SK-N-SH treated with all-trans-retinoic acid at 6 μM for 48 hours (cell line): ENCODE results near the gene CDH4.

Experiments
- CSDC2 ChIP-seq: fragments of 250-450 bp; sonication (Bioruptor Pico); IDR thresholded peaks from 2 replicates; pipeline ENCODE4 v1.5.0; 2020; ENCODE audit warnings: mild to moderate bottlenecking, moderate library complexity
- GLIS3 ChIP-seq: fragments of 250-450 bp; sonication (Bioruptor Pico); IDR thresholded peaks from 2 replicates; pipeline ENCODE4 v1.5.0; 2020; ENCODE audit warnings: mild to moderate bottlenecking, moderate library complexity
- ISL1 ChIP-seq: fragments of 250-450 bp; sonication (Bioruptor Pico); IDR thresholded peaks from 2 replicates; pipeline ENCODE4 v2.1.2; 2022; ENCODE audit warnings: mild to moderate bottlenecking, moderate library complexity
- POU6F1 ChIP-seq: fragments of 250-450 bp; sonication (Bioruptor Pico); IDR thresholded peaks from 2 replicates; pipeline ENCODE4 v1.8.0; 2021; ENCODE audit warnings: low read depth, mild to moderate bottlenecking, moderate library complexity, borderline replicate concordance
- TCF4 ChIP-seq: fragments of 250-450 bp; sonication (Bioruptor Pico); IDR thresholded peaks from 2 replicates; pipeline ENCODE4 v1.8.0; 2021; ENCODE audit warnings: mild to moderate bottlenecking, moderate library complexity, borderline replicate concordance
- TOX ChIP-seq: fragments of 250-450 bp; sonication (Bioruptor Pico); IDR thresholded peaks from 2 replicates; pipeline ENCODE4 v1.8.0; 2021; ENCODE audit warnings: mild to moderate bottlenecking, moderate library complexity, borderline replicate concordance
- ZC3H10 ChIP-seq: fragments of 250-450 bp; sonication (Bioruptor Pico); IDR thresholded peaks from 2 replicates; pipeline ENCODE4 v1.5.1; 2021; ENCODE audit warnings: mild to moderate bottlenecking, moderate library complexity
- ZFP3 ChIP-seq: fragments of 250-450 bp; sonication (Bioruptor Pico); IDR thresholded peaks from 2 replicates; pipeline ENCODE4 v1.5.0; 2020; ENCODE audit warnings: mild to moderate bottlenecking, moderate library complexity
- ZFP30 ChIP-seq: fragments of 450-650 bp; formaldehyde crosslinking; IDR thresholded peaks from 2 replicates; pipeline ENCODE4 v1.5.0; 2022; ENCODE audit warnings: mild to moderate bottlenecking, moderate library complexity
- ZNF565 ChIP-seq: fragments of 450-650 bp; formaldehyde crosslinking; conservative IDR thresholded peaks from 2 replicates; pipeline ENCODE4 v1.5.0; 2020; ENCODE audit warnings: low read depth, mild to moderate bottlenecking, moderate library complexity

GRCh38 chr20:61915101-61915500 is 663.0 kb downstream of the CDH4 start:
- TF ChIP-seq CSDC2 (CRISPR knock-in tag) (no peak), ISL1 (no peak), GLIS3 (CRISPR knock-in tag) (no peak), POU6F1 (CRISPR knock-in tag) (no peak), TOX (CRISPR knock-in tag) (no peak), ZC3H10 (CRISPR knock-in tag) (no peak), ZNF565 (CRISPR knock-in tag) (no peak), ZFP3 (CRISPR knock-in tag) (no peak), TCF4 (no peak), ZFP30 (CRISPR knock-in tag) (no peak)
